Right atrium auricular region (tissue), 2 donors: ENCODE results near the gene KHDRBS1. TPM values are rescaled to one million over a fixed set of nuclear protein-coding genes. Genes with fewer than 3 reads are reported as not detected.
"Not testable (repeated sequence)": the region's sequence is repeated elsewhere in the genome, so short reads cannot be mapped to it uniquely, and the experiment has no call there.

Experiments
- DNase-seq: peaks from one replicate; pipeline ENCODE4 v3.0.0-alpha.2; 2019; ENCODE audit warnings: low spot score
- H3K27ac ChIP-seq, 2 donors: fragments of 200-600 bp; sonication (generic); 1 replicate in 1 of 2; 2 replicates in 1 of 2; pipeline ENCODE4 v1.5.1; 2016 to 2019
- H3K27me3 ChIP-seq, 2 donors: fragments of 200-600 bp; sonication (generic); one replicate each; pipeline versions ENCODE4 v1.5.1 to v1.6.0; 2017 to 2019
- H3K36me3 ChIP-seq: fragments of 200-600 bp; sonication (generic); one replicate; pipeline ENCODE4 v1.5.1; 2016
- H3K4me1 ChIP-seq, 2 donors: fragments of 200-600 bp; sonication (generic); one replicate each; pipeline versions ENCODE4 v1.5.1 to v1.6.0; 2017 to 2019
- H3K4me3 ChIP-seq, 2 donors: fragments of 200-600 bp; sonication (generic); 1 replicate in 1 of 2; 2 replicates in 1 of 2; pipeline ENCODE4 v1.5.1; 2017 to 2019; ENCODE audit warnings: mild to moderate bottlenecking in 1 of 2, moderate library complexity in 1 of 2
- H3K9me3 ChIP-seq, 2 donors: fragments of 200-600 bp; sonication (generic); one replicate each; pipeline ENCODE4 v1.5.1; 2019
- microRNA-seq, 2 donors: library from miRNA; unstranded; fragments of <30 nt; microRNA quantifications; one replicate each; pipeline ENCODE4, GENCODE V29; 2016 to 2017; ENCODE audit warnings: borderline number of aligned reads in 2 of 2, borderline replicate concordance in 1 of 2
- total RNA-seq, 2 donors: library from RNA; depleted of rRNA; stranded (reverse); fragments of >200 nt; gene quantifications; one replicate each; pipeline ENCODE4 v1.1.0, GENCODE V29; 2016
- TF ChIP-seq, protein P1 (sequence below), 2 donors: fragments of 200-600 bp; sonication (generic); IDR thresholded peaks; one replicate each; pipeline ENCODE4 v1.5.1; 2019; ENCODE audit warnings: antibody characterized with exemption in 2 of 2

KHDRBS1 gene
- total RNA-seq, 2 donors from 2014 or later: 44.5 to 47.2 TPM

DNA sequence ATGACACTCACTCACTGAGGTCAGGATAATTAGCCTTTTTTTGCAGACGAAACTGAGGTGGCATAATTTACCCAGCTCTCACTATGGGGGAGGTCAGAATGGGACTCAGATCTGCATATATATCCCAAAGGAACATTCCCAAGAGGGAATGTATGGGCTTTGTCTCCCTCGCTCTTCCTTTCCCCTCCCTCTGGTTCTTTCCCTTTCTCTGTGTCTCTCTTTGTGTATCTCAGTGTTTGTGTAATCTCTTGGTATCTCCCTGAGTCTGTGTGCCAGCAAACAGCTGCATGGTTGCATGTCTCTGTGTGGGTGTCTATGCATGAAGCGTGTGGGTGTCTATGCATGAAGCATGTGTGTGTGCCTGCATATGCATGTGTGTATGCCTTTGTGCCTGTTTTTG lies 63.8 kb downstream of the KHDRBS1 start:
- no peak for DNase-seq
- Histone ChIP-seq H3K27ac (no peak overlapping the region), H3K4me3 (no peak overlapping the region), H3K4me1 (peaks cover 0 to 11% of the 10 kb centered on the region in 2 donors), H3K27me3 (no peaks in the 10 kb centered on the region), H3K9me3 (no peaks in the 10 kb centered on the region), H3K36me3 (peaks cover 35% of the 10 kb centered on the region)
- TF ChIP-seq, protein P1, sequence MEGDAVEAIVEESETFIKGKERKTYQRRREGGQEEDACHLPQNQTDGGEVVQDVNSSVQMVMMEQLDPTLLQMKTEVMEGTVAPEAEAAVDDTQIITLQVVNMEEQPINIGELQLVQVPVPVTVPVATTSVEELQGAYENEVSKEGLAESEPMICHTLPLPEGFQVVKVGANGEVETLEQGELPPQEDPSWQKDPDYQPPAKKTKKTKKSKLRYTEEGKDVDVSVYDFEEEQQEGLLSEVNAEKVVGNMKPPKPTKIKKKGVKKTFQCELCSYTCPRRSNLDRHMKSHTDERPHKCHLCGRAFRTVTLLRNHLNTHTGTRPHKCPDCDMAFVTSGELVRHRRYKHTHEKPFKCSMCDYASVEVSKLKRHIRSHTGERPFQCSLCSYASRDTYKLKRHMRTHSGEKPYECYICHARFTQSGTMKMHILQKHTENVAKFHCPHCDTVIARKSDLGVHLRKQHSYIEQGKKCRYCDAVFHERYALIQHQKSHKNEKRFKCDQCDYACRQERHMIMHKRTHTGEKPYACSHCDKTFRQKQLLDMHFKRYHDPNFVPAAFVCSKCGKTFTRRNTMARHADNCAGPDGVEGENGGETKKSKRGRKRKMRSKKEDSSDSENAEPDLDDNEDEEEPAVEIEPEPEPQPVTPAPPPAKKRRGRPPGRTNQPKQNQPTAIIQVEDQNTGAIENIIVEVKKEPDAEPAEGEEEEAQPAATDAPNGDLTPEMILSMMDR (IDR thresholded peaks at IDR 0.05): no peak

DNA sequence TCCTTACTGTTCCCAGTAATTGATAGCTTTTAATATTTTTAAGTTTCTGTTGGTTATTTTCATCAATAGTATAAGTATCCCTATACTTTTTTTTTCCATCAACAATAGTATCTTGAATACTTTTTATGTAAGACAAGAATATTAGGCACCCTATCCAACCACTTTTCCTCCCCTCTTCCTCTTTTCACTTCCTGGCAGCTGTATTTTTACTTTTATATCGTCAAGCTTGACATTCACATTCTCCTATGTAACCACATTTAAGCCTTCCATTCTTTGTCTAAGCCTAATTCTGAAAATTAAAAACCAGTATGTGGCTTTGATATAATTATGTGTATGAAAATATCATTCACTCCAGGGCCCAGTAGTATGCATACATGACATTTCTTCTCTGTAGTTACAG lies 68.4 kb downstream of the KHDRBS1 start:
- H3K27ac ChIP-seq: no peak overlapping the region
- no peaks in the 10 kb centered on the region for H3K9me3 ChIP-seq
- no peak for DNase-seq
- no peak overlapping the region for H3K4me3 ChIP-seq
- TF ChIP-seq, protein P1 (IDR thresholded peaks at IDR 0.05): no peak
- peaks cover 28% of the 10 kb centered on the region for H3K36me3 ChIP-seq
- H3K27me3 ChIP-seq: no peaks in the 10 kb centered on the region
- no peaks in the 10 kb centered on the region for H3K4me1 ChIP-seq

DNA sequence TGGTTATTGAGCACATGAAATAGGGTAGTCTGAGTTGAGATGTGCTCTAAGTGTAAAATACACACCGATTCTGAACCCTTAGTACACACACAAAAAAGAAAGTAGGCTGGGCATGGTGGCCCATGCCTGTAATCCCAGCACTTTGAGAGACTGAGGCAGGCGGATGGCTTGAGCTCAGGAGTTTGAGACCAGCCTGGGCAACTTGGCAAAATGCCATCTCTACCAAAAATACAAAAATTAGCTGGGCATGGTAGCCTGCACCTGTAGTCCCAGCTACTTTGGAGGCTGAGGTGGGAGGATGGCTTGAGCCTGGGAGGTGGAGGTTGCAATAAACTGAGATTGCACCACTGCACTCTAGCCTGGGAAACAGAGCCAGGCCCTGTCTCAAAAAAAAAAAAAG lies 72.7 kb downstream of the KHDRBS1 start:
- H3K36me3 ChIP-seq: peaks cover 11% of the 10 kb centered on the region
- H3K27ac ChIP-seq, H3K27me3 ChIP-seq, DNase-seq, H3K4me3 ChIP-seq, H3K9me3 ChIP-seq, H3K4me1 ChIP-seq: not testable (repeated sequence)

DNA sequence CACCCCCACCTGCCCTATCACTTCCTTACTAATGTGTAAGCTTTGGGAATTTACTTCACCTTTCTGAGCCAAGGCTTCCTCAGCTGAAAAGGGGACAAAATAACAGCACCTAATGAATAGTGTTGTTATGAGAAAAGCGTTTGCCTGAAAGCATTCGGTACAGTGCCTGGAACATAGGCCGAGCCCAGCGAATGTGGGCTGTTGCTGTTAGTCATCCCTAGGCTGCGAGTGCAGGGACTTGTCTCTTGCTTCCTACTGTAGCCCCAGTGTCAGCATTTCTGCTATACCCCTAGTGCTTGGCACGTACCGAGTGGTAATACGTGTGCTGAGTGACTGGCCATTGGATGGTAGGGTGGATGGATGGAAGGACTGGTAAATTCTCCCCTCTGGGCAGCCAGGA lies 77.5 kb downstream of the KHDRBS1 start:
- DNase-seq: no peak
- Histone ChIP-seq H3K27me3 (no peaks in the 10 kb centered on the region), H3K36me3 (peaks cover 36% of the 10 kb centered on the region), H3K9me3 (no peaks in the 10 kb centered on the region), H3K4me3 (no peak overlapping the region), H3K27ac (no peak overlapping the region), H3K4me1 (no peaks in the 10 kb centered on the region)
- TF ChIP-seq, protein P1 (IDR thresholded peaks at IDR 0.05): no peak

DNA sequence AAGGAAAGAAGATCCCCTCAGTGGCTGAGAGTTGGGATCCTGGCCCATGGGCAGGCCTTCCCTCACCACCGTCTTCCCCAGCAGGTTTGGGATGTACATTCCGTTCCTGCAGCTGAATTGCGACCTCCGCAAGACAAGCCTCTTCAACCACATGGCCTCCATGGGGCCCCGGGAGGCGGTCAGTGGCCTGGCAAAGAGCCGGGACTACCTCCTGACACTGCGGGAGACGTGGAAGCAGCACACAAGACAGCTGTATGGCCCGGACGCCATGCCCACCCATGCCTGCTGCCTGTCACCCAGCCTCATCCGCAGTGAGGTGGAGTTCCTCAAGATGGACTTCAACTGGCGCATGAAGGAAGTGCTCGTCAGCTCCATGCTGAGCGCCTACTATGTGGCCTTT lies 77.9 kb downstream of the KHDRBS1 start:
- H3K36me3 ChIP-seq: peaks cover 36% of the 10 kb centered on the region

More for the DNA sequence above, 77.9 kb downstream of the KHDRBS1 start:
- TF ChIP-seq, protein P1 (IDR thresholded peaks at IDR 0.05): no peak
- no peak for DNase-seq
- H3K4me3 ChIP-seq: no peak overlapping the region
- H3K27me3 ChIP-seq: no peaks in the 10 kb centered on the region
- no peaks in the 10 kb centered on the region for H3K4me1 ChIP-seq
- no peaks in the 10 kb centered on the region for H3K9me3 ChIP-seq
- H3K27ac ChIP-seq: no peak overlapping the region

Small RNA genes within 50 kb of the gene (microRNA-seq; reads per million reads assigned to microRNA genes)
- gene MIR5585: 0 reads per million in 2 donors

Other genes with a start within 250 kb of the KHDRBS1 start
- gene ADGRB2, start 249.5 kb upstream of the KHDRBS1 start, total RNA-seq: 10 to 100 TPM; 14.4 to 19.1 TPM
- under 1 TPM in 1 of 2 donors, not detected in 1; 0.43 TPM for gene SPOCD1, start 197.8 kb upstream of the KHDRBS1 start, total RNA-seq
- 100 to 1,000 TPM; 261 to 319 TPM for gene PTP4A2, start 75.5 kb upstream of the KHDRBS1 start, total RNA-seq
- 1 to 10 TPM; 3.2 to 5.0 TPM for gene TMEM39B, start 59.1 kb downstream of the KHDRBS1 start, total RNA-seq
- 10 to 100 TPM; 47.3 to 54.6 TPM for gene KPNA6, start 94.2 kb downstream of the KHDRBS1 start, total RNA-seq
- 10 to 100 TPM; 16.1 to 29.4 TPM for gene TXLNA, start 165.8 kb downstream of the KHDRBS1 start, total RNA-seq
- 10 to 100 TPM in 1 of 2 donors, 1 to 10 TPM in 1; 9.5 to 11.2 TPM for gene CCDC28B, start 186.7 kb downstream of the KHDRBS1 start, total RNA-seq
- gene IQCC, start 191.8 kb downstream of the KHDRBS1 start, total RNA-seq: 1 to 10 TPM in 1 of 2 donors, under 1 TPM in 1; 0.48 to 1.3 TPM
- gene DCDC2B, start 195.2 kb downstream of the KHDRBS1 start, total RNA-seq: not detected
- 1 to 10 TPM; 8.1 to 8.9 TPM for gene TMEM234, start 208.5 kb downstream of the KHDRBS1 start, total RNA-seq
- gene EIF3I, start 208.5 kb downstream of the KHDRBS1 start, total RNA-seq: 100 to 1,000 TPM; 123 to 131 TPM
- 1 to 10 TPM; 2.1 to 6.4 TPM for gene FAM167B, start 233.4 kb downstream of the KHDRBS1 start, total RNA-seq
- under 1 TPM; 0.74 to 0.98 TPM for gene LCK, start 237.4 kb downstream of the KHDRBS1 start, total RNA-seq